ENCODE measurements around the gene RDH12.
"Not testable (repeated sequence)": the region's sequence is repeated elsewhere in the genome, so short reads cannot be mapped to it uniquely, and the experiment has no call there.

RDH12 gene

DNA sequence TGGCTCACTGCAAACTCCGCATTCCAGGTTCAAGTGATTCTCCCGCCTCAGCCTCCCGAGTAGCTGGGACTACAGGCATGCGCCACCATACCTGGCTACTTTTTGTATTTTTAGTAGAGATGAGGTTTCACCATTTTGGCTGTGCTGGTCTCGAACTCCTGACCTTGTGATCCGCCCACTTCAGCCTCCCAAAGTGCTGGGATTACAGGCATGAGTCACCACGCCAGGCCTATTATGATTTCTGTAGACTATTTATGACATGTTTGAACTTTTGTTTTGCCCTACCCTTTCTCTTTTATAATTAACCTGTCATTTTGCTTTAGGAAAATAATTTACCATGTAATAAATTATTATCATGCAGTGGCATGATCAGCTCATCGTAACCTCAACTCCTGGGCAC lies at the start of gene RDH12:
Gene RDH12, plus strand, starts transcription at position 395 of the 400 bp plus-strand sequence. CDS start 20,757 bp downstream, outside the sequence.
- DNase-seq = not testable (repeated sequence)

DNA sequence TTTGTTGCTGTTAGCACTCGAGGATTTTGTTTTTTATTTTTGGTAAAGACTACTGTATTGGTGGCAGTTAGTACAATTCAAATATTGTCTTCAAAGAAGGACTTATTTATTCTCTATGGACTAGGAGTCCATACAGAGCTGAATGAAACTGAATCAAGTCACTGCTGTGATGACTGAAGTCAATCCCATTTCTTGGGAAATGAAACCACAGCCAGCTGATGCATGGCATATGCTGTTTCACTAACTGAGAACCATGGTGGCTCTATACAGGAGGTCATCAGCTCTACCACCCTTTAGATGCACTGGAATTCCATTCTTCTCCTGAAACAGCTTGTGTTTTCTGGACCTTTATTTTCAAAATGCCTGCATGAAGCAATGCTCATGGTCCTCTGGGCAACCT lies 49.5 kb upstream of the RDH12 start:
- DNase-seq = no peak

DNA sequence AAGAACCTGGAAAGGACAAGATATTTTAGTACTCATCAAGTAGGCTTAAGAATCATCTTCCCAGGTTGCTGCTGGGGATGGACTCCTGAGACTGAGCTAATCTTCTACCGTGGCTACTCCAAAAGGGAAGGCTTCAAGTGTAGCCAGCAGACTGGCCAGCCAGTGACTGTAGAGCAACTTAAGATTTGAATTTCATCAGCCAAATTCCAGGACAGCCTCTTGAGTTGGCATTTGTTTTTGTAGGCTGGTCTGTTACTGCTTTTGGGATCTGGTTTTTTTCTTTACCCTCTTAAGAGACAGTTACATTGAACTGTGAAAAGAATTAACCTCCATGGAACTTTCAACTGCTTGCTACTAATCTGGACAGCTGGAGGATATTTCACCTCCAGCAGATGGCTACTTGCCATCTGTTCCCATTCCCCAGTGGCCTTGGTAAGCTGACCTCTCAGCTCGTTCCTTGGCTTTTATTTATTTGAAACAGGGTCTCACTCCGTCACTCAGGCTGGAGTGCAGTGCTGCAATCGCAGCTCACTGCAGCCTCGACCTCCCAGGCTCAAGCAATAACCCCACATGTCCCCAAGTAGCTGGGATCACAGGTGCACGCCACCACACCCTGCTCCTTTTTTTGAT lies 47.9 kb upstream of the RDH12 start:
- no peak for DNase-seq

DNA sequence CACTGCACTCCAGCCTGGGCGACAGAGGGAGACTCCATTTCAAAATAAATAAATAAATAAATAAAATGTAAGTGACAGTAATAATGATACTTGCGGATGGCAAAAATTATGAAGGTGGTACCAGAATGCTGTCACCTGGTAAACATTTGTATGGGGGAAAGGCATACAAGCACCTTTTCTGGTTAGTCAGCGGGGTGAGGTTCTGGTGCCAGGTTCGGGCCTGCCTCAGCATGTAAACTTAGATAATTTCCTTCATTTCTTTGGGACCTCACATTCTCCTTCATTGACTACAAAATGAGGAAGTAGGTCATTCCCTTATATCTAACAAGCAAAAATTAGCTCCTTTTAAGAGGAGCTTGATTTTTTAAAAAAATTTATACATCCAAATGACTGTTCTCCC lies 38.1 kb upstream of the RDH12 start:
- no peak for DNase-seq

DNA sequence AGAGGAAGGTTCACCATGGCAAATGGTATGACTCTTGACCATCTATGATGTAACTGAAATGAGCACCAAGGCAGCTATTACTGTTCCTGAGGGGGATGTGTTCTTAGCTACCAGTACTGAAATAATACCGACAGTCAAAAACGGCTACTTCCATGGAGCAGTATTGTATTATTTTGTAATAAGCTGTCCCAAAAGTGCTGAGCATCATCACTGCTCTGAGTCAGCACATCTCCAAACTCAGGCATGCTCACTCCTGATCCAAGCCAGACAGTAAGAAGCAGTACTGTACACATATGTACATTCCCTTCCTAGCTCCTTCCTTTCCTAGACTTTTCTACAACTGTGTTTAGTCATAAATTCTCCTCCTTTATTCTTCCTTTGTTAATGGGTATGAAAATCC lies 35.8 kb upstream of the RDH12 start:
- no peak for DNase-seq

DNA sequence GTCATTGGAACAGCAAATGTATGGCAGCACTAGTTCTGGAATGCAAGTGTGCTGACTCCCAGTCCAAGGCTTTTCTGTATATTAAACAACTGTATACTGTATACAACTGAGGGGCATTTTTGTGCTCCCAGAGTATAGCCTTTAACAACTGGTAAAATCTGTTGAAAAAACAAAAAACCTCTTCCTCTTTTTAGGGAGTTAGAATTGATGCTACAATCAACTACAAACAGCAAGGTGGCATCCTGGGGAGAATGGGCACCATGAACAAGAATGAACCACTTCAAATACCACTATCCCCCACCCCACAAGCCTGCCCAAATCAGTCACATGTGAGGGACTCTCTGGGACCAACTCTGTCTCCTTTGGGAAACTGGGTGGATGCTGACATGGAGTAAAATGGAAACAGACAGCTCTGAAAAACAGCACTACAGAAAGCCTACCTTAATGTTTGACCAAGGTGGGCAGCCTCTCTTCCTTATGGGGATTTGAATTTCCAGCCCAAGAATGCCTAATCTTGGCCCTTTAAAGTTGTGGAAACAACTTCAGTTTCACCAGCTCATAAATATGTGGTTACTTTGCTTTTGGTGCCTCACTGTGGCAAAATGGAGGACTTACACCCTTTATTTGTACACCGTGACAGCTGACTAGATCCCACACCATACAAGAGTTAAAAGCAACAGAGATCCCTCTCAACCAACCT lies 34.8 kb upstream of the RDH12 start:
- no peak for DNase-seq

DNA sequence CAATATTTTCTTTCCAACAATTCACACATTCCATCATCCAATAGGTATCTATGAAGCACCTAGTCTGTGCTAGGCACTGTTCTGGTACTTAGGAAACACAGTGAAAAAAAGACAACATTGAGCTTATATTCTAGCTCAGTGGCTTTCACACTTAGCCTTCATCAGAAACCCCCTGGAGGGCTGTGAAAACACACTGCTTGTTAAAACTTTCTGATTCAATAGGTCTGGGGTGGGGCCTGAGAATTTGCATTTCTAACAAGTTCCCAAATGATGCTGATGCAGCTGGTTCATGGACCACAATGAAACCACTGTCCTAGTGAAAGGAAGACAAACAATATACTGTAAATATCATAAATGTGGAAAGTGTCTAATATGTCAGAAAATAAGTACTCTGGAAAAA lies 33.1 kb upstream of the RDH12 start:
- DNase-seq = no peak

DNA sequence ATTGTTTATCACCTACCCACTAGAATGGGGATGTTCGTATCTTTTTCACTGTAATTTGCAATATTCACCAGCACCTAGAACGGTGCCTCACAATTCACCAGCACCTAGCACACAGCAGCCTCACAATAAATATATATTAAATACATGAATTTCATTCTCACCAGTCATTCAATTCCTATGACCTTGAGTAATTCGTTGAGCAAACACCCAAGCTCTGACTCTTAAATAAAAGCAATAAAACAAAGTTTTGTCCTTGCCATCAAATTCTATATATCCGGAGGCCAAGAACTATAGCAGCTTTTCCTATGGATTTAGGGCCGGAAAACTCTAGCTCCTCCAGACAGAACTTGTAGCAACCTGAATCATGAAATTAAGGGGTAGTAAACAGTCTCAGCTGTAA lies 28.2 kb upstream of the RDH12 start:
- no peak for DNase-seq

DNA sequence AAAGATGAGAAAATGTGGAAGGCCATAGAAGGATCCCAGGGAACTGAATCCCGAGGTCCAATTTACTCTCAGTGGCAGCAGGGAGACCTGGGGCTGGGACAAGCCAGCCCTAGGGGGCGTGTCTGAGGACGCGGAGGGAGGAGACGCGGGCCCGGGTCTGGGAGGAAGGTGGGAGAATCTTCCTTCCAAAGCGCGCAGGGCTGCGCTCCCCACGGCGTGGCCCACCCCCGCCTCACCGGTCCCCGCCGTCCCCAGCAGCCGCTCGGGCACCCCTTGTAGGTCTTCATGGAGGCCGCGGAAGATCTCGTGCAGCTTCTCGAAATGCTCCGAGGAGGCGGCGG lies 27.6 kb upstream of the RDH12 start:
- peak in 2 of 4 experiments; percentile 30 to 37 for DNase-seq

DNA sequence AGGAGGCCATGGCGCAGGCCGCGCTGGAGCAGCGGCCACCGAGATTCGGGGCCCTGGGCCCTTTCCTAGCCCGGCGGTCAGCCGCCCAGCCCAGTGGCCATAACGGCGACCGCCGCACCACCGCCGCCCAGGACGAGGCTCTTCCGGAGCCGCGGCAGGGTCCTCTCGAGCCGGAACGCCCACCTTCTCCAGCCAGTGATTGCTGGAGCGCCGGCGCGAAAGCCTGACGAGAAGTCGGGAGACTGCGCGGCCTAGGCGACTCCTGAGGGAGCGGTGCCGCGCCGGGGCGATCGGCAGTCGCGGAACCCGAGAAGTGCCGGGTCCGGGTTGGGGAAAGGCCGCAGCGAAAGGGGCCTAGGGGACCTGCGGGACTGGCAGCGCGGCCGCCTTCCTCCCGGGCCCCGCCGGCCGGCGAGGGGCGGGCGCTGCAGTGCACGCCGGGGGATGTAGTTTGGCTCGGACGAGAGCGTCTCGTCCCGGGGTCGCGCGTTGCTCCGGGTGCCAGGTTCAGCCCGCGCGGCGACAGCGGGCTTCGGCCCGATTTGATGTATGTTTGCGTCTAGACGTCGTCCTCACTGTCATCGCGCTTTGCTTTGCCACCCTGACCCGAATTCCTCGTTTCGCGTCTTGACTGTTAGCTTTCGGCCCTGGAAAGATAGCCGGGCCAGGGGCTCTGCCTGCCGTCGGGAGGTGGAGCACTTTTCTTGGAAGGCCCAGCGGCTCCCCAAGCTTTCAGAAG lies 27.0 kb upstream of the RDH12 start, which contains the start of gene VTI1B:
Gene VTI1B, minus strand, starts transcription at position 153 of the 739 bp plus-strand sequence. Its CDS starts 143 bp downstream, at position 10.
- DNase-seq = peak; percentile 50 to 82 (median 58)

DNA sequence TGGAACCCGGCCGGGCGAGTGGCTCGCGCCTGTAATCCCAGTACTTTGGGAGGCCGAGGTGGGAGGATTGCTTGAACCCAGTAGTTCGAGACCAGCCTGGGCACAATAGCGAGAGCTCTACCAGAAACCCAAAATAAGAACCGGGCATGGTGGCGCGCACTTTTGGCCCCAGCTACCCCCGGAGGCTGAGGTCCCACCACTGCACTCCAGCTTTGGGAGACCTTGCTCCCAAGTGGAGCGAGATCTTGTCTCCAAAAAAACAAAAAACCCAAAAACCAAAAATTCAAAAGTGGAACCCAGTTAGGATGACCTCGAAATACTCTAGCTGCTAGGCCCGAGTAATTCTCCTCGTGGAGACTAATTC lies 26.5 kb upstream of the RDH12 start:
- no peak for DNase-seq

DNA sequence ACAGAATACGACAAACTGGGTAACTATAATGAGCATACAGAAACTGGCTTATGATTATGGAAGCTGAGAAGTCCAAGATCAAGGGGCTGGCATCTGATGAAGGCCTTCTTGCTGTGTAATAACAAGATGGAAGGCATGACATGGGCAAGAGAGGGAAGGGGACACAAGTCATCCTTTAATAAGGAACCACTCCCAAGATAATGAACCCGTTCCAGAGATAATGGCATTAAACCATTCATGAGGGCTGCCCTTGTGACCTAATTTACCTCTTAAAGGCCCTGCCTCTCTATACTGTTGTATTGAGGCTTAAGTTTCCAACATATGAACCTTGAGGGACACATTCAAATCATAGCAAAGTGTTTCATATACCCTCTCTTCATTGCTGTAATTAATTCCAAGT lies 22.7 kb upstream of the RDH12 start:
- no peak for DNase-seq

DNA sequence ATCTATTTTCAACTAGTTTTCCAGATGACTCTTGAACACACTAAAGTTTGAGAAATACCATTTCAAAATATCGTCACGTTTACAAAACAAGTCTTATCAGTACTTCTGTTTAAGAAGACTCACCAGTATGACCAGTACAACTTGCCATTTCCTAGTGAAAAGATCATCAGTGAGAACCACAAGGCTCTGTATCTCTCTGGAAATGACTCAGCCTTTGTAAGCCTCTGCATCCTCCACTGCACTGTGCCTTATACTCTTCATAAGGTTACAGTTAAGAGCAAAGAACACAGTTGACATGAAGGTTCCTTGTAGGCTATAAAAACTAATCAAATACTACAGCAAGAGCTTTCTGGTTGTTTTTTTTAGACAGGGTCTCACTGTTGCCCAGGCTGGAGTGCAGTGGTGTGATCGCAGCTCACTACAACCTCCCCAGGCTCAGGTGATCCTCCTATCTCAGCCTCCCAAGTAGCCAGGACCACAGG lies 21.5 kb upstream of the RDH12 start:
- DNase-seq = no peak

DNA sequence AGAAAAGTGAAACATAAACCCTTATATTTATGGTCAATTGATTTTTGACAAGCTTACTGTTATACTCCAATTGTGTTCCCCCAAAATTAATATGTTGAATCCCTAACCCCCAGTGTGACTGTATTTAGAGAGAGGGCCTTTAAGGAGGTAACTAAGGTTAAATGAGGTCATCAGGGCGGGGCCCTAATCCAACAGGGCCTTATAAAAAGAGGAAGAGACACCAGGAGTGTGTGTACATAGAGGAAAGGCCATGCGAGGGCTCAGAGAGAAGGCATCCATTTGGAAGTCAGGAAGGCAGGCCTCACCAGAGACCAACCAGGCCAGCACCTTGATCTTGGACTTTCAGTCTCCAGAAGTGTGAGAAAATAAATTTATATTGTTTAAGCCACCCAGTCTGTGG lies 20.7 kb upstream of the RDH12 start:
- no peak for DNase-seq

DNA sequence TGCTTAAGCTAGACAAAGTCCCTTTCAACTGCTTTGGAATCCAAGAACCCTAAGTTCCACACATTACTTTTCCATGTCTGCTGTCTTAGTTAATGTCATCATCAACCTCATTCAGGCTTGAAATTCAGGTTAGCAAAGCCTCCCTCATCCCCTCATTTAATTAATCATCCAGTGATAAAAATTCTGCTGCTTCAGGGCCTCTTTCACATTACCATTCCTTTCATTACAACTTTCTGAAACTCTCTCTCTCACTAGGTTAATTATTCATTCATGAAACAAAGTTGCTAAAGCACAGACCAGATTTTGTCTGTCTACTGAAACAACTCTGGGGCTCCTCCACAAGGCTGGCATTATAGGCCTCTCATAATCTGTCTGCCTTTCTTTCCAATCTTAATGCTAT lies 17.8 kb upstream of the RDH12 start:
- DNase-seq = no peak

DNA sequence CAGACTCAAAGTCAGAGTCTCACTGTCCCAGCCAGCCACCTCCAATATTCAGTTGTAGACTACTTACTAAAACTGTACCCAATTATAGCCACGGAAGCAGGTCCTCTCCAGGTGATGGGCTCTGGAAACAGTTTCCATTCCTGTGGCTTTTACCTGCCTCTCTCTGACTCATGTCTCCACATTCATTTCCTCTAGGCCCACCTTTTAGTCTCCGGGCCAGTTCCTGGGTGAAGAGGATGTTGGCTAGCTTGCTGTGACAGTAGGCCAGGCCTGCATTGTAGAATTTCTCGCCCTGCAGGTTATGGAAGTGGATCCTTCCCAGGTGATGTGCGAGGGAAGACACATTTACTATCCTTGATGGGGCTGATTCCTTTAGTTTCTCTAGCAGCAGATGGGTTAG lies 11.7 kb upstream of the RDH12 start:
- no peak for DNase-seq

DNA sequence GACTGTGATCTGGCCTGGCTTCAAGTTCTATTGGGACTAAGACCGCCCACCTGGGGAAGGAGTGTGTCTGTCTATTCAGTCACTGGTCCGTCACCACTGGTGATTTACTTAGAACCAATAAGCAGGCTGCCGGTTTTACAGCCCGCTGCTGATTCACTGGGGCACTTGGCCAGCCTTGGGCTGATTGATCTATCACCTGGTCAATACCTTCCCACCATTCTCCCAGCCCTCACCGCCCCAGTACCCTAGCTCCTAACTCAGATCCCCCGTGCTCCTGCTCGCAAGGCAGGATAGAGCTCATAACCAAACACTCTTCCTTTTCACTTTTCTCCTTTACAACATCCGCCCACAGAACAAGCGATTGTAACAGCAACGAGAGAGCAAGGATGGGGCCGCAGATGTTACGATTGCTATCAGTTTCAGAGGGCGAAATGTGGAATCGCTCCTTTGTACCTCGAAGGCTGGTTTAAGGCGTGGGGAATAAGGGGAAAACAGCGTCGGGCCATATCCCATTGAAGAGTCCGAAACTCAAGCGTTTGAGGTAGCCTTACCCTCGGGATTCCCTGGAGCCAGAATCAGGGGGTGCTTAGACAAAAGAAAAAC lies 6.8 kb upstream of the RDH12 start:
- DNase-seq = peak; percentile 5 to 23 (median 18)

DNA sequence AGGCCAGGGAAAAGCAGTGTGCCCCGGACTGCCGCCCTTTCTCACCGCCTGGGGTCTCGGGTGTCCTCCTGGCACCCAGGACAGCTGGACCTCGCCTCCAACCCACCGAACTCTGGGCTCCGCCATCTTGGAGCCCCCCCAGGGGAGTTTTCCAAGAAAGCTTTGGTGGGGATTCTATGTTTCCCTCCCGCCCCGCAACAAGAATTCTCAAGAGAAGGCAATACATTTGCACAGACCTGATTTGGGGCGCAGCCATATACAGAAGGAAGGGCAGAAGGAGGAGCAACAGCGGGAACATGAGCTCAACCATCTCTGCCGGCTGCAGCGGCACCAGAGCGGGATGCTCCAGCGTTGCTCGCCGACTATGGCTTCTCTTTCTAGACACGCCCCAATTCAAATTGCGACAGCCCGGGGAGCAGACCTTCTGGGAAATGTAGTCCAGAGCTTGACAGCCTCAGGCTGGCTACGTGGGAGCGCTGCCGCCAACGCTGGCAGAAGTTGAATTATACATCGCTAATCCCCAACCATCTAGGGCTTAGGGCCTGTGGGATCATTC lies 6.2 kb upstream of the RDH12 start, which contains the start of gene RDH11:
Gene RDH11, minus strand, starts transcription at position 371 of the 556 bp plus-strand sequence. Its CDS starts 61 bp downstream, at position 310.
- DNase-seq = peak; percentile 48 to 66 (median 56)

DNA sequence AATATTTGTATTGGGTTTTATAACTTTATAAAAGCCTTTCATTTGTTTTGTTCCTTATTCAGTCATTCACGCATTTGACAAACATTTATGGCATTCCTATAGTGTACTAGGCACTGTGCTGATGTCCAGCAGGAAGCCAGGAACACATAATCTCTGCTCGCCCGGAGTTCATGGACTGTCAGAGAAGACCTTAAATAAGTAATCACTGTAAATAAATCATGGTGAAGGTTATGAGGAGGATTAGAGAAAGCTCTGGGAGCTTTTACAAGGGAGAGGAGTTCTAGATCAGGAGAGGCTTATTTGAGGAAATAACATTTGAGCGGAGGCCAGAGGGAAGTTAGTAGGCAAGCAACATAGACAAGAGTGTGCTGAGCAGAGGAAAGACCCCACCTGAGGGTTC lies 4.7 kb upstream of the RDH12 start:
- no peak for DNase-seq

DNA sequence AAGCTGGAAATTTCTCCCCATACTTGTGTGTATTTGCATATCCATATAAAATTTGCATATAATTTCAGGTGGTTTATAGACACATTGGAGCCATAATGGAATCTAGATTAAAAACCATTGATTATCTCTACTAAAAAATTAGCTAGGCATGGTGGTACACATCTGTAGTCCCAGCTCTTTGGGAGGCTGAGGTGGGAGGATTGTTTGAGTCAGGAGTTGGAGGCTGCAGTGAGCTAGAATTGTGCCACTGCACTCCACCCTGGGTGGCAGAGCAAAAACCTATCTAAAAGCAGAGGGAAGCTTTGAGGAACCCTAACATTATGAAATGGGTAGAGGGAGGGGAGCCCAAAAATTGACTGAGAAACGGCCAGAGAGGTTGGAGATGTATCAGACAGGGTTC lies 3.5 kb upstream of the RDH12 start:
- no peak for DNase-seq

DNA sequence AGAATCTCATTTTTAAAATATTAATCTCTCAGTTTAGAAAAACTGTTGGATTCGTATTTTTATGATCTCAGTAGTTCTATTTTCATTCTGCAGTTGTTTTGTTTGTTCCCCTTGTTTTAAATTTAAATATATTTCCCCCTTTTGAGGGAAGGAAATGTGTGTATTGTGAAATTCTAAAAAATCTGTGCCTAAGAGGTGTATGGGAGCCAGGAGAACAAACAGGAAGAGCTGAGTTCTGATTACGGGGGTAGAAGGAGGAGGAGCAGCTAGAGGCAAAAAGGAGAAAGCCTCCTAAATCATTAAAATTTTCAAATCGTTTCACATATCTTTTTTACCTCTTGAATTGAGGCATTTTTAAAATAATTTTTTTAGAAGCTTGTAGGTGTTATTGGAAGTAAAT lies 2.3 kb downstream of the RDH12 start:
- no peak for DNase-seq

DNA sequence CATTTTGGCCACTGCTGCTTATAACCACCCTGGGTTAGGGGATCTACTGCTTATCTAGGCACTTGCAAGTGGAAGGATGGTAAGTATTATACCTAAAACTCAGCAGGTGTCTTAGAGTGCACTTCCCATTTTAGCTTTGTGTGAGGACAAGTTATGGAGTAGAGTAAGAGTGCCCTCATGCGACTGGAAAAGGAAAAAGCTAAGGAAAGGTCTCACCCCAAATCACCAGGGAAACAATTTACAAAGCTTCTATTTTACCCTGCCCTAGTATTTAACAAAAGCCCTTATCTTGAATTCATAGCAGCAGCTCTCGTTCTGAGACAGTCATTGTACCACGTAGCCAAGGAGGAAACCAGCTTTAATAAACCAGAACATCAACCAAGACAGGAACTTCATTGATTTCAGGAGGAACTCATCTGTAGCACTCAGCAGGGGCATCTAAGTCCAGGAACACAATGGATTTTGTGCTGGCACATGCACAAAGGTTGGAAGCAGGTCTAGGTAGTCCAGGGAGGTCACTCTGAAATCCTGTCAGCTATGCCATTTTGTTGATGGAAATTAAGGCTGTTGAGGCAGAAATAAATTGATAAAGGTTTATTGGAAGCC lies 2.9 kb downstream of the RDH12 start:
- DNase-seq = no peak

DNA sequence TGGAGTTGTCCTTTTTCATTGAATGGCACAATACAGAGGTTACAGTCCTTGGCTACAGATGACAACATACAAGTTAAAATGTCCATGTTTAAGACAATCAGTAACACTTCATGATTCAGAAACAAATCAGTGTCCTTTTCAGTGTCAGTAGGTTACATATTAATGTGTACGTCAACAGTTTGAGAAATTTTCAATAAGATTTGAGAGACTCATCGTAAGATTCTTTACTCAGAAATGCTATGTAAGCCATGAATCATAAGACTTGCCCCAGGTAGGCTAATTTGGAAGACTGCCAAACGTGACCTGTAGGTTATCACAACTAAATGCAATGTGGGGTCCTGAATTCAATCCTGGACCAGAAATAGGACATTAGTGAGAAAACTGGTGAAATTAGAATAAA lies 3.5 kb downstream of the RDH12 start:
- DNase-seq = no peak
